ENCODE measurements around the gene TEX2.
"Not testable (repeated sequence)": the region's sequence is repeated elsewhere in the genome, so short reads cannot be mapped to it uniquely, and the experiment has no call there.

Gene TEX2

GRCh38 chr17:64178011-64178825 lies 84.8 kb downstream of the TEX2 start:
- DNase-seq = no peak

GRCh38 chr17:64177311-64178010 lies 85.6 kb downstream of the TEX2 start:
- no peak for DNase-seq

- DNase-seq = no peak
These were observed 86.5 kb downstream of the TEX2 start for GRCh38 chr17:64176556-64176955.

- no peak for DNase-seq
These were observed 88.2 kb downstream of the TEX2 start for GRCh38 chr17:64174686-64175456.

- no peak for DNase-seq
These were observed 89.4 kb downstream of the TEX2 start for GRCh38 chr17:64173646-64174045.

- DNase-seq = no peak
These were observed 90.5 kb downstream of the TEX2 start for GRCh38 chr17:64172510-64172909.

- DNase-seq = no peak
These were observed 92.0 kb downstream of the TEX2 start for GRCh38 chr17:64171041-64171440.

- DNase-seq = no peak
These were observed 92.8 kb downstream of the TEX2 start for GRCh38 chr17:64170286-64170685.

GRCh38 chr17:64167666-64168065 lies 95.4 kb downstream of the TEX2 start:
- DNase-seq = not testable (repeated sequence)

- no peak for DNase-seq
These were observed 96.2 kb downstream of the TEX2 start for GRCh38 chr17:64166876-64167275.

GRCh38 chr17:64165347-64165746 lies 97.7 kb downstream of the TEX2 start:
- no peak for DNase-seq

GRCh38 chr17:64164596-64165285 lies 98.3 kb downstream of the TEX2 start:
- no peak for DNase-seq

GRCh38 chr17:64163468-64163867 lies 99.6 kb downstream of the TEX2 start:
- no peak for DNase-seq

GRCh38 chr17:64162554-64162953 lies 100.5 kb downstream of the TEX2 start:
- DNase-seq = no peak

GRCh38 chr17:64161380-64162176 lies 101.5 kb downstream of the TEX2 start:
- no peak for DNase-seq

- no peak for DNase-seq
These were observed 102.7 kb downstream of the TEX2 start for GRCh38 chr17:64160378-64160777.

- no peak for DNase-seq
These were observed 104.0 kb downstream of the TEX2 start for GRCh38 chr17:64158831-64159590.

GRCh38 chr17:64158406-64158805 lies 104.7 kb downstream of the TEX2 start:
- DNase-seq = no peak

GRCh38 chr17:64157669-64158180 lies 105.3 kb downstream of the TEX2 start:
- no peak for DNase-seq

- DNase-seq = no peak
These were observed 106.4 kb downstream of the TEX2 start for GRCh38 chr17:64156670-64157069.
